ENCODE results near the gene SFXN3. TPM values are rescaled to one million over a fixed set of nuclear protein-coding genes. Genes with fewer than 3 reads are reported as not detected.

Gene SFXN3, protein sequence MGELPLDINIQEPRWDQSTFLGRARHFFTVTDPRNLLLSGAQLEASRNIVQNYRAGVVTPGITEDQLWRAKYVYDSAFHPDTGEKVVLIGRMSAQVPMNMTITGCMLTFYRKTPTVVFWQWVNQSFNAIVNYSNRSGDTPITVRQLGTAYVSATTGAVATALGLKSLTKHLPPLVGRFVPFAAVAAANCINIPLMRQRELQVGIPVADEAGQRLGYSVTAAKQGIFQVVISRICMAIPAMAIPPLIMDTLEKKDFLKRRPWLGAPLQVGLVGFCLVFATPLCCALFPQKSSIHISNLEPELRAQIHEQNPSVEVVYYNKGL
- total RNA-seq (10 to 100 TPM; 12.1 to 37.4 (median 17.8) TPM), polyA plus RNA-seq (10 to 100 TPM; 11.7 to 23.5 TPM)
- long read RNA-seq, donor 1, partial matches to known transcripts = 7 of 10 reads
- long read RNA-seq, donor 1, other reads (novel, unspliced or antisense) = 1 of 10 reads
- long read RNA-seq, donor 2, partial matches to known transcripts = 50 of 61 reads
- long read RNA-seq, donor 2, other reads (novel, unspliced or antisense) = 9 of 61 reads
- long read RNA-seq, donor 3, partial matches to known transcripts = 16 of 24 reads
- long read RNA-seq, donor 3, other reads (novel, unspliced or antisense) = 8 of 24 reads

- TF ChIP-seq, protein P1, sequence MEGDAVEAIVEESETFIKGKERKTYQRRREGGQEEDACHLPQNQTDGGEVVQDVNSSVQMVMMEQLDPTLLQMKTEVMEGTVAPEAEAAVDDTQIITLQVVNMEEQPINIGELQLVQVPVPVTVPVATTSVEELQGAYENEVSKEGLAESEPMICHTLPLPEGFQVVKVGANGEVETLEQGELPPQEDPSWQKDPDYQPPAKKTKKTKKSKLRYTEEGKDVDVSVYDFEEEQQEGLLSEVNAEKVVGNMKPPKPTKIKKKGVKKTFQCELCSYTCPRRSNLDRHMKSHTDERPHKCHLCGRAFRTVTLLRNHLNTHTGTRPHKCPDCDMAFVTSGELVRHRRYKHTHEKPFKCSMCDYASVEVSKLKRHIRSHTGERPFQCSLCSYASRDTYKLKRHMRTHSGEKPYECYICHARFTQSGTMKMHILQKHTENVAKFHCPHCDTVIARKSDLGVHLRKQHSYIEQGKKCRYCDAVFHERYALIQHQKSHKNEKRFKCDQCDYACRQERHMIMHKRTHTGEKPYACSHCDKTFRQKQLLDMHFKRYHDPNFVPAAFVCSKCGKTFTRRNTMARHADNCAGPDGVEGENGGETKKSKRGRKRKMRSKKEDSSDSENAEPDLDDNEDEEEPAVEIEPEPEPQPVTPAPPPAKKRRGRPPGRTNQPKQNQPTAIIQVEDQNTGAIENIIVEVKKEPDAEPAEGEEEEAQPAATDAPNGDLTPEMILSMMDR (IDR thresholded peaks at IDR 0.05) = no peak
- peak in 1 of 2 donors; percentile 71 for TF ChIP-seq POLR2A (IDR thresholded peaks at IDR 0.05)
- Histone ChIP-seq H3K4me1 (peaks cover 0 to 39% (median 20%) of the 10 kb centered on the region in 12 donors), H3K27me3 (no peaks in the 10 kb centered on the region), H3K4me3 (peak within 1 kb of the TSS; percentile 57 to 94 (median 72)), H3K9me3 (no peaks in the 10 kb centered on the region), H3K36me3 (peaks cover 0 to 19% (median 18%) of the 10 kb centered on the region in 9 donors), H3K27ac (peak within 1 kb of the TSS; percentile 87 to 100 (median 95))
- 0 to 1% (median 1%) methylated on average over 31 to 38 of the region's 38 CpGs for WGBS, 4 donors
- peak; percentile 97 to 99 (median 98) for DNase-seq
- intact Hi-C loops (cut with DNase I) = loop anchor here in 3 of 10 donors (5.0 kb wide), 3 partner anchors 34 to 44 kb away; partner anchors contain the start of genes LZTS2 (in 1 of the 3), MRPL43 (in 1 of the 3) and TWNK (in 1 of the 3)
- peak; percentile 87 to 91 (median 90) for ATAC-seq
Measured at GRCh38 chr10:101031128-101031795, at the start of gene SFXN3, which contains the start of gene PDZD7. SFXN3 (plus strand) TSS chr10:101031234; CDS start chr10:101034695, 3,461 bp downstream. PDZD7 (minus strand) TSS chr10:101031129; CDS start chr10:101030219, 910 bp downstream.

- intact Hi-C loops (cut with DNase I) = no loop called here
- H3K4me1 ChIP-seq = peaks cover 0 to 23% (median 17%) of the 10 kb centered on the region in 12 donors
- no peak overlapping the region for H3K4me3 ChIP-seq
- peaks cover 0 to 71% (median 44%) of the 10 kb centered on the region in 9 donors for H3K36me3 ChIP-seq
- DNase-seq (peak in 1 of 5 donors; percentile 4), ATAC-seq (no peak)
- 86 to 89% (median 89%) methylated on average over 16 to 24 of the region's 24 CpGs for WGBS, 4 donors
- H3K27ac ChIP-seq = no peak overlapping the region
- TF ChIP-seq, protein P1 (IDR thresholded peaks at IDR 0.05) = no peak
- no peak for TF ChIP-seq POLR2A (IDR thresholded peaks at IDR 0.05)
- no peaks in the 10 kb centered on the region for H3K27me3 ChIP-seq
- H3K9me3 ChIP-seq = no peaks in the 10 kb centered on the region
Measured at GRCh38 chr10:100982916-100983830, 47.9 kb upstream of the SFXN3 start.

- 79 to 85% (median 80%) methylated on average over 8 to 13 of the region's 13 CpGs for WGBS, 4 donors
- TF ChIP-seq, protein P1 (IDR thresholded peaks at IDR 0.05) = no peak
- no peak for TF ChIP-seq POLR2A (IDR thresholded peaks at IDR 0.05)
- Histone ChIP-seq H3K9me3 (no peaks in the 10 kb centered on the region), H3K27ac (no peak overlapping the region), H3K4me3 (no peak overlapping the region), H3K36me3 (peaks cover 0 to 63% (median 42%) of the 10 kb centered on the region in 9 donors), H3K27me3 (no peaks in the 10 kb centered on the region), H3K4me1 (peaks cover 0 to 29% (median 21%) of the 10 kb centered on the region in 12 donors)
- ATAC-seq (no peak), DNase-seq (no peak)
- intact Hi-C loops (cut with DNase I) = no loop called here
Measured at GRCh38 chr10:100983868-100984671, 47.0 kb upstream of the SFXN3 start.

All from heart left ventricle (tissue), 16 donors.